GM12864 (cell line): ENCODE data around the gene NFASC.

ENCODE experiments used
- DNase-seq: peaks from one replicate; pipeline ENCODE4 v3.0.0-alpha.2; 2011; ENCODE audit warnings: low read depth
- H3K4me3 ChIP-seq: 2 replicates; pipeline ENCODE4 v1.5.1; 2011; ENCODE audit warnings: mild to moderate bottlenecking, low read depth, low read length, control low read depth
- TF ChIP-seq, protein P1 (sequence below): IDR thresholded peaks from 2 replicates; pipeline ENCODE4 v1.5.1; 2011; ENCODE audit warnings: low read depth, mild to moderate bottlenecking, moderate library complexity, low read length, control low read depth, inconsistent platforms; ENCODE audit errors: missing control alignments

NFASC gene

DNA sequence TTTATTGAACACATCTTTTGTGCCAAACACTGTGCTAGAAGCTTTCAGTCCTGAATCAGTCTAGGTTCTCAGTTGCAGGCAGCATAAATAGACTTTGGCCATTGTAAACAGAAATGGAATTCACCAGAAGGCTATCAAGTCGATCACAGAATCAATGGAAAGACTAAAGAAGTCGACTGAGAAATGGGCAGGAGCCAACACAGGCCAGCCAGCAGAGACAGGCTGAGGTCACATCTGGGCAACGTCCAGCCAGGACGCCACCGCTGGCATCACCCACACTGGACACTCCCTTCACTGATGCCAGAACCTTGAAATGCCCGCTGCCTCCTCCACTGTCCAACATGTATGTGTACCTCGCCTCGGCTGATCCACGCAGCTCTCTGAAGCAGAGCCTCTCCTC, 166.9 kb downstream of the NFASC start:
- H3K4me3 ChIP-seq = no peak overlapping the region
- DNase-seq = no peak
- TF ChIP-seq, protein P1, sequence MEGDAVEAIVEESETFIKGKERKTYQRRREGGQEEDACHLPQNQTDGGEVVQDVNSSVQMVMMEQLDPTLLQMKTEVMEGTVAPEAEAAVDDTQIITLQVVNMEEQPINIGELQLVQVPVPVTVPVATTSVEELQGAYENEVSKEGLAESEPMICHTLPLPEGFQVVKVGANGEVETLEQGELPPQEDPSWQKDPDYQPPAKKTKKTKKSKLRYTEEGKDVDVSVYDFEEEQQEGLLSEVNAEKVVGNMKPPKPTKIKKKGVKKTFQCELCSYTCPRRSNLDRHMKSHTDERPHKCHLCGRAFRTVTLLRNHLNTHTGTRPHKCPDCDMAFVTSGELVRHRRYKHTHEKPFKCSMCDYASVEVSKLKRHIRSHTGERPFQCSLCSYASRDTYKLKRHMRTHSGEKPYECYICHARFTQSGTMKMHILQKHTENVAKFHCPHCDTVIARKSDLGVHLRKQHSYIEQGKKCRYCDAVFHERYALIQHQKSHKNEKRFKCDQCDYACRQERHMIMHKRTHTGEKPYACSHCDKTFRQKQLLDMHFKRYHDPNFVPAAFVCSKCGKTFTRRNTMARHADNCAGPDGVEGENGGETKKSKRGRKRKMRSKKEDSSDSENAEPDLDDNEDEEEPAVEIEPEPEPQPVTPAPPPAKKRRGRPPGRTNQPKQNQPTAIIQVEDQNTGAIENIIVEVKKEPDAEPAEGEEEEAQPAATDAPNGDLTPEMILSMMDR = no peak

DNA sequence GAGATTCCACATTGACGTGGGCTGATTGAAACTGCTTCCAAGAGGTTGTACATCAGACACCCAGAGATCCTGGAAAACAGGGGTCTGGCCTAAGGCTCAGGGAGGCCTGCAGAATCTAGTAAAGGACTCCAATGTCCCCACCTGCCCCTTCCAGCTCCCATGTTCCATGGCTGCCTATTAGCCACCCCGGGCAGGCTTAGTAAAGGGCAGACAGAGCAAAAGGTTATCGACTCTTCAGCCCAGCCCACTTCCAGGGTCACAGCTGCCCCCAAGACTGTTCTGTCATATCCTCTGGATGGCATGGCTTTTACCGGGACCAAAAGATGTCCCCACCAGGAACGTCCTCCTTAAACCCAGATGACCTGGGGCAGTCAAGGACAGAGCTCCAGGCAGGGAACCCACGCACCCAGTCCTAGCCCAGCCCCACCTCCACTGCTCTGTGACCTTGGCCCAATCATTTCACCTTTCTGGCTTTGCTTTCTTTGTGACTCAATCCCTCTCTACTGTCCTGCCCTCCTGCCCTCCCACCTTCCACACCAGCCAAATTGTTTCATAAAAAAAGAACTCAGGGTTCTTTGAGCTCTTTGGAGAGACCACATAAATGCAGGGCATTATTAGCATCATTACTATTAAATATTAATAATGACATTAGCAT, 167.6 kb downstream of the NFASC start:
- no peak overlapping the region for H3K4me3 ChIP-seq
- DNase-seq = no peak
- TF ChIP-seq, protein P1 = no peak

DNA sequence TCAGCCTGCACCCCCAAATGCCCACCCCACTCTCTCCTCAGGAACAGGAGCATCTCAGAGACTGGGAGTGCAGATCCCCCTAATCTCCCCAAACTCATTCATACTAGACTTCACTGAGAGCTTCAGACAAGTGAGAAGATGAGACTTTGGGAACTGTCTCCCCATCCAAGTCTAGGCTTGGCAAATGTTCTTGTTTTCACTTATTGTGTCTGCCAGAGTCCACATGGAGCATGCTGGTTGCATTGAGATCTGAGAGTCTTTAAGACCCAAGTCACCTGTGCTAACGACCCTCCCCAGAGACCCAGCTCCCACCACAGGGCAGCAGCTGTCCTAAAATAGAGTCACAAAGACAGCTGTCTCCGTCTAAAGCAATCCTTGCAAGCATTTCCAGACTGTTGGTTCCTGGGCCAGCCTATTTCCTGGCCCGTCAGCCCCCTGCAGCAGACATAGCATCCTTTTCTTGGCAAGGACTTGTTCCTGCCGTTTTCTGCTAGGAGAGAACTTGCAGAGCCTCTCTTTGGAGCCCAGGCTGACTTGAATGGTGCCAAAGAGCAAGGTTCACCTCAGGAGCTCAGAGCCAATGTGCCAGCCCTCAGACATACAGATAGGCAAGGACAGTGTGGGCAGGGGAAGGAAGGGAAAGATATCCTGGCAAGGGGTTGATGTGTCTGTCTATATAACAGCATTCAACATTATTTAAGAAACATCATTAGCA, 170.5 kb downstream of the NFASC start:
- H3K4me3 ChIP-seq = no peak overlapping the region
- no peak for DNase-seq
- TF ChIP-seq, protein P1 = no peak

DNA sequence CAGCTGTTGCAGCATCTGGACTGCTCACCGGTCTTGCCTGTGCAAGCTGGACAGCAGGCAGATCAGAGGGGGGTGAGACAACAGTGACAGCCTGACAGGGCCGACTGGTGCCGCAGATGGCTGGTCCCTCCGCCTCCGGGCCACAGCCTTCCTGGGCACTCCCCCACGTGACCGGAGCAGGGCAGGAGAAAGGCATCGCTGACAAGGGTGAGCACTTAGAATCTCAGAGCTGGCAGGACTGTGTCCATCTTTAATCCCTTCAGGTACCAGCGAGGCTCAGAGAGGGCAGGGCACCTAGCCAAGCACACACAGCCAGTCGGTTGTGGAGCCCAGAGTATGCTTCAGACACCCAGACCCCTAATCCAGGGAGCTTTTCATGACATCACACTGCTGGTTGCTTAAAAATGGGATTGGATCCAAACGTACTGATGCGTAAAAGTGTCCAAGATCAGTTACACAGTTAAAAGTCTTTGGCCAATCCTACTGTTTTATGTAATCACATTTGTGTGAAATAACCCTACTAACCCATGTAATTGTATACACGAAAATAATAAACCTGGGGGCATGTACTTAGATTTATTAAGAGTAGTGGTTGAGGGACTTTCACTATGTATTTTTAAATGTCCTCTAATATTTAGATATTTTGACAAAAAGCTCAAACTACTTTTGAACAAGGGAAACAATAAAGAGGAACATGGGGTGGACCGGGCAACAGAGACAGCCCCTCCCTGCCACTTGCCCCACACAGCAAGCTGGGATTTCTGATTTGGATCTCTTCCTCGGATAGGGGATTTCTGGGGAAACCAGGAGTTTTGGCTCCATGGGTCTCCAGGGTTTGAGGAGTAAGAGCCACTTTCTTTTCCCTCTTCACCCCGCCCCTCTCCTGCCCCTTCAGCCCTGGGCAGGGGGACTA, 171.6 kb downstream of the NFASC start:
- TF ChIP-seq, protein P1 = no peak
- no peak for DNase-seq
- no peak overlapping the region for H3K4me3 ChIP-seq

DNA sequence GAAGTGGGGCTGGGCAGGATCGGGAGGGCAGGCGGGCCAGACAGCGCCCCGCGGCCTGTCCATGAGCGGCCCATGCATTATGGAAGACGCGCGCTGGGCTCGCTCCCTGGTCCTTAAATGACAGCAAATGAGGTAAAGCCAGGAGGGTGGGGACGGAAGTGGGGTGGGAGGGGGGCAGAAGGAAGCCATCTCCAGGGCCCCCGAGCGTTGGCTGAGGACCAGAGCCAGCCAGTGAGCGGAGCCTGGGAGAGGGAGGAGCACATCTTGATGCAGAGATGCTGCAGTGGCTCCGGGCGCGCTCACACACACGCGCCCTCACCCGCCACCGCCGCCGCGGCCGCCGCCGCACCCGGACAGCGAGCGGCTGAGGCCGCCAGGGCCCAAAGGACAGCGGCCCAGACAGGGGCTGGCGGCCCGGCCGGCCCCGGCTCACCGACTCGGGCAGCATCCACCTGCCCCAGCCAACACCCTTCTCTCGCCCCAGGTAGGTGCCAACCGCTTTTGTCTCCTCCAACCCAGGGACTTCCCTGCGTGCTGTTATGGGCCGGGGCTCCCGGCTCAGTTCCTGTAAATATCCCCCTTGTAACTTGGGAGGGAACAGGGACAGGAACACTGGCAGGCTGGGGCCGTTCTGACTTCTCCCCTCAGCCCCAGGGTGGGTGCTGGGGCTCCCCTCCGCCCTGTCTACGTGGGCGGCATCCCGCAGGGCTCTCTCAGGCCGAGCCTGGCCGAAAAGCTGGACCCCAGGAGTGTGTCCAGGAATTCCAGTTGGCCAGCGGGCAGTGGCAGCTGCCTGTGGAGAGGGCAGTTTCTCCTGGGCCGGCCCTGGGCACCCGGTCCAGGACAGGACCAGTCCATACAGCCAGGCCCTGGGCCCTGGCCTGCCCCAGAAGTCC, 172.5 kb downstream of the NFASC start, which contains the start of gene CNTN2:
TSS of gene CNTN2 (plus strand) at position 302 of the 896 bp plus-strand sequence. CDS start 9,974 bp downstream, outside the sequence.
- DNase-seq = no peak
- TF ChIP-seq, protein P1 = no peak
- H3K4me3 ChIP-seq = no peak within 1 kb of the TSS

DNA sequence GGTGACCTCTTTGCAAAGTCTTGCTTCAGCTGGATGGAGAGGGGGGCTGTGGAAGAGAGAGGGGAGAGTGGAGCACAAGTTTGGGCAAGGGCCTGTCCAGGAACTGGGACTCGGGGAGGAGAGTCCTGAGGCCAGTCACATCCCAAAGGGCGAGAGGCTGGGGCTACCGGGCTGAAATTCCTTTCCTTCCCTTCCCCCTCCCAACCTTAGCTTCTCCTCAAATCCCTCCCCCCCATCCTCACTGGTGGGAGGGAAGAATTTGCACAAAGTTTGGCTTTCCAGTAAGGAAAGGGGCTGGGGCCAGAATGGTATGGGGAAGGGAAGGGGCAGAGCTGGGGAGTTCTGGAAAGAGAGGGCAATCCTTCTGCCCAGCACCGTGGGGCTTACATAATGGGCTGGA, 173.2 kb downstream of the NFASC start:
- no peak overlapping the region for H3K4me3 ChIP-seq

More for the DNA sequence above, 173.2 kb downstream of the NFASC start:
- TF ChIP-seq, protein P1 = no peak
- DNase-seq = no peak
